ENCODE results near the gene CRIP3. TPM values are rescaled to one million over a fixed set of nuclear protein-coding genes. Genes with fewer than 3 reads are reported as not detected.
A peak's percentile ranks its signal among the peaks of the same experiment; 100 is the strongest.

The CRIP3 gene
- total and polyA plus RNA-seq, 2 of the 13 experiments (the other 11 are each of a cell fraction or from before 2014, with no cell fraction given), result 6.3 to 9.3 TPM

DNA sequence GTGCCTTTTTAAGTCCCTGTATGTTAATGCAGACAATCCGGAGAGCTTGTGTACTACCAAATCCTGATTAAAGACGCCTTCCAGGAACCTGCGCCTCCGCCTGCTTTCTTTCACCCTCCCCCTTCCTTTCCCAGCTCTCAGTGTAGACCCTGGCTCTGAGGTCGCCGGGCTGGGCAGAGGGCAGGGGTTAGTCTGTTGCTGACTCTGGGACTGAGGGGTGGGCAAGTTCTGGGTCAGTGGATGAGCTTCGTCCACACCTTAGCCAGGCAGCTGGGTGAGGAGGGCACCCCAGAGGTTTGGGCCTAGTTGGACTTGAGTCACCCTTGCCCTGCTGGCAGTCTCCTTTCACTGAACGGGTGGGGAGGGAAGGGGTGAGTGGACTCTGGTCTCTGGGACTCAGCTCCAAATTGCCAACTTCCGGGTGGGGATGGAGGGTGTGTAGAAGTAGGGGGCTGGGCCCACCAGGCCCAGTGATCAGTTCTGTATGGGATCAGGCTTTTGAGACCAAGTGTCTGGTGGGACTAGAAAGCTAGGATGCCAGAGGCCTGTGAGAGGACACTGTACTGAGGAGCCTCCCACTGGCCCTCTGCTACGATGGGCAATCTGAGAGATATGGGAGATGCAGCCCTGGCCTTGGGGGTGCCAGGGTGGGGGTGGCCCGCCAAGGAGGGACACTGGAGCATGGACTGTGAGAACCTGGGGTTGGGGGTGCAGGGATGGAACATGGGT, 31.9 kb downstream of the CRIP3 start (continued):
- TF ChIP-seq PAX8 (CRISPR knock-in tag; IDR thresholded peaks at IDR 0.05; ENCODE audit: borderline replicate concordance), result 0 out of 2 replicates have a peak, but pooled peaks have one; percentile 61
- no peak for TF ChIP-seq ZNF446 (CRISPR knock-in tag; IDR thresholded peaks at IDR 0.05)
- TF ChIP-seq IKZF4 (CRISPR knock-in tag; IDR thresholded peaks at IDR 0.05; ENCODE audit: borderline replicate concordance, low read depth, not compliant biosample characterization), result no peak
- TF ChIP-seq SMAD3 (CRISPR knock-in tag; IDR thresholded peaks at IDR 0.05), result peak; percentile 53; the same call in 1 of the 2 replicates
- no peak for TF ChIP-seq MTF2 (CRISPR knock-in tag; IDR thresholded peaks at IDR 0.05; ENCODE audit: borderline replicate concordance)
- TF ChIP-seq JUNB (CRISPR knock-in tag; IDR thresholded peaks at IDR 0.05; ENCODE audit: borderline replicate concordance), result no peak
- TF ChIP-seq RFXANK (CRISPR knock-in tag; IDR thresholded peaks at IDR 0.05), result no peak
- TF ChIP-seq CBX1 (IDR thresholded peaks at IDR 0.05; ENCODE audit: low read depth), result no peak
- TF ChIP-seq, protein P1, sequence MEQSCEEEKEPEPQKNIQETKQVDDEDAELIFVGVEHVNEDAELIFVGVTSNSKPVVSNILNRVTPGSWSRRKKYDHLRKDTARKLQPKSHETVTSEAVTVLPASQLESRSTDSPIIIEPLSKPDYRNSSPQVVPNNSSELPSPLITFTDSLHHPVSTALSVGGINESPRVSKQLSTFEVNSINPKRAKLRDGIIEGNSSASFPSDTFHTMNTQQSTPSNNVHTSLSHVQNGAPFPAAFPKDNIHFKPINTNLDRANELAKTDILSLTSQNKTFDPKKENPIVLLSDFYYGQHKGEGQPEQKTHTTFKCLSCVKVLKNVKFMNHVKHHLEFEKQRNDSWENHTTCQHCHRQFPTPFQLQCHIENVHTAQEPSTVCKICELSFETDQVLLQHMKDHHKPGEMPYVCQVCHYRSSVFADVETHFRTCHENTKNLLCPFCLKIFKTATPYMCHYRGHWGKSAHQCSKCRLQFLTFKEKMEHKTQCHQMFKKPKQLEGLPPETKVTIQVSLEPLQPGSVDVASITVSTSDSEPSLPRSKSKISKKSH (CRISPR knock-in tag; IDR thresholded peaks at IDR 0.05; ENCODE audit: borderline replicate concordance), result no peak; the same call in 1 of the 2 replicates
- TF ChIP-seq SYNCRIP (IDR thresholded peaks at IDR 0.05; ENCODE audit: insufficient read depth, low read depth, low read length), result no peak
- peak; percentile 64; the same call in 1 of the 2 replicates for TF ChIP-seq ZMYM2 (CRISPR knock-in tag; IDR thresholded peaks at IDR 0.05)
- TF ChIP-seq, protein P2, sequence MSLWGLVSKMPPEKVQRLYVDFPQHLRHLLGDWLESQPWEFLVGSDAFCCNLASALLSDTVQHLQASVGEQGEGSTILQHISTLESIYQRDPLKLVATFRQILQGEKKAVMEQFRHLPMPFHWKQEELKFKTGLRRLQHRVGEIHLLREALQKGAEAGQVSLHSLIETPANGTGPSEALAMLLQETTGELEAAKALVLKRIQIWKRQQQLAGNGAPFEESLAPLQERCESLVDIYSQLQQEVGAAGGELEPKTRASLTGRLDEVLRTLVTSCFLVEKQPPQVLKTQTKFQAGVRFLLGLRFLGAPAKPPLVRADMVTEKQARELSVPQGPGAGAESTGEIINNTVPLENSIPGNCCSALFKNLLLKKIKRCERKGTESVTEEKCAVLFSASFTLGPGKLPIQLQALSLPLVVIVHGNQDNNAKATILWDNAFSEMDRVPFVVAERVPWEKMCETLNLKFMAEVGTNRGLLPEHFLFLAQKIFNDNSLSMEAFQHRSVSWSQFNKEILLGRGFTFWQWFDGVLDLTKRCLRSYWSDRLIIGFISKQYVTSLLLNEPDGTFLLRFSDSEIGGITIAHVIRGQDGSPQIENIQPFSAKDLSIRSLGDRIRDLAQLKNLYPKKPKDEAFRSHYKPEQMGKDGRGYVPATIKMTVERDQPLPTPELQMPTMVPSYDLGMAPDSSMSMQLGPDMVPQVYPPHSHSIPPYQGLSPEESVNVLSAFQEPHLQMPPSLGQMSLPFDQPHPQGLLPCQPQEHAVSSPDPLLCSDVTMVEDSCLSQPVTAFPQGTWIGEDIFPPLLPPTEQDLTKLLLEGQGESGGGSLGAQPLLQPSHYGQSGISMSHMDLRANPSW (CRISPR knock-in tag; IDR thresholded peaks at IDR 0.05; ENCODE audit: borderline replicate concordance), result no peak
- TF ChIP-seq, protein P3, sequence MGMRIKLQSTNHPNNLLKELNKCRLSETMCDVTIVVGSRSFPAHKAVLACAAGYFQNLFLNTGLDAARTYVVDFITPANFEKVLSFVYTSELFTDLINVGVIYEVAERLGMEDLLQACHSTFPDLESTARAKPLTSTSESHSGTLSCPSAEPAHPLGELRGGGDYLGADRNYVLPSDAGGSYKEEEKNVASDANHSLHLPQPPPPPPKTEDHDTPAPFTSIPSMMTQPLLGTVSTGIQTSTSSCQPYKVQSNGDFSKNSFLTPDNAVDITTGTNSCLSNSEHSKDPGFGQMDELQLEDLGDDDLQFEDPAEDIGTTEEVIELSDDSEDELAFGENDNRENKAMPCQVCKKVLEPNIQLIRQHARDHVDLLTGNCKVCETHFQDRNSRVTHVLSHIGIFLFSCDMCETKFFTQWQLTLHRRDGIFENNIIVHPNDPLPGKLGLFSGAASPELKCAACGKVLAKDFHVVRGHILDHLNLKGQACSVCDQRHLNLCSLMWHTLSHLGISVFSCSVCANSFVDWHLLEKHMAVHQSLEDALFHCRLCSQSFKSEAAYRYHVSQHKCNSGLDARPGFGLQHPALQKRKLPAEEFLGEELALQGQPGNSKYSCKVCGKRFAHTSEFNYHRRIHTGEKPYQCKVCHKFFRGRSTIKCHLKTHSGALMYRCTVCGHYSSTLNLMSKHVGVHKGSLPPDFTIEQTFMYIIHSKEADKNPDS (CRISPR knock-in tag; IDR thresholded peaks at IDR 0.05), result 0 out of 2 replicates have a peak, but pooled peaks have one; percentile 51
- TF ChIP-seq ZNF558 (CRISPR knock-in tag; IDR thresholded peaks at IDR 0.05; ENCODE audit: borderline replicate concordance), result no peak
- peak; percentile 70; the same call in 1 of the 2 replicates for TF ChIP-seq KDM6A (CRISPR knock-in tag; IDR thresholded peaks at IDR 0.05; ENCODE audit: low read depth)
- TF ChIP-seq SP4 (CRISPR knock-in tag; IDR thresholded peaks at IDR 0.05), result no peak
- no peak for TF ChIP-seq PLRG1 (conservative IDR thresholded peaks at IDR 0.05)
- TF ChIP-seq PHF5A (CRISPR knock-in tag; IDR thresholded peaks at IDR 0.05; ENCODE audit: low read depth, unreplicated experiment), result peak; percentile 21
- TF ChIP-seq, protein P4, sequence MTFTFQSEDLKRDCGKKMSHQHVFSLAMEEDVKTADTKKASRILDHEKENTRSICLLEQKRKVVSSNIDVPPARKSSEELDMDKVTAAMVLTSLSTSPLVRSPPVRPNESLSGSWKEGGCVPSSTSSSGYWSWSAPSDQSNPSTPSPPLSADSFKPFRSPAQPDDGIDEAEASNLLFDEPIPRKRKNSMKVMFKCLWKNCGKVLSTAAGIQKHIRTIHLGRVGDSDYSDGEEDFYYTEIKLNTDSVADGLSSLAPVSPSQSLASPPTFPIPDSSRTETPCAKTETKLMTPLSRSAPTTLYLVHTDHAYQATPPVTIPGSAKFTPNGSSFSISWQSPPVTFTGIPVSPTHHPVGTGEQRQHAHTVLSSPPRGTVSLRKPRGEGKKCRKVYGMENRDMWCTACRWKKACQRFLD (CRISPR knock-in tag; IDR thresholded peaks at IDR 0.05; ENCODE audit: borderline replicate concordance), result no peak
- TF ChIP-seq, protein P5, sequence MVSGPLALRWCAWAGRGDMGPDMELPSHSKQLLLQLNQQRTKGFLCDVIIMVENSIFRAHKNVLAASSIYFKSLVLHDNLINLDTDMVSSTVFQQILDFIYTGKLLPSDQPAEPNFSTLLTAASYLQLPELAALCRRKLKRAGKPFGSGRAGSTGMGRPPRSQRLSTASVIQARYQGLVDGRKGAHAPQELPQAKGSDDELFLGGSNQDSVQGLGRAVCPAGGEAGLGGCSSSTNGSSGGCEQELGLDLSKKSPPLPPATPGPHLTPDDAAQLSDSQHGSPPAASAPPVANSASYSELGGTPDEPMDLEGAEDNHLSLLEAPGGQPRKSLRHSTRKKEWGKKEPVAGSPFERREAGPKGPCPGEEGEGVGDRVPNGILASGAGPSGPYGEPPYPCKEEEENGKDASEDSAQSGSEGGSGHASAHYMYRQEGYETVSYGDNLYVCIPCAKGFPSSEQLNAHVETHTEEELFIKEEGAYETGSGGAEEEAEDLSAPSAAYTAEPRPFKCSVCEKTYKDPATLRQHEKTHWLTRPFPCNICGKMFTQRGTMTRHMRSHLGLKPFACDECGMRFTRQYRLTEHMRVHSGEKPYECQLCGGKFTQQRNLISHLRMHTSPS (CRISPR knock-in tag; IDR thresholded peaks at IDR 0.05; ENCODE audit: low read depth), result peak; percentile 99
